K562 (cell line): Measurements from ENCODE around the gene PIK3R1. TPM values are rescaled to one million over a fixed set of nuclear protein-coding genes. Genes with fewer than 3 reads are reported as not detected.

Source experiments
- ATAC-seq: fragments of 200-7000 bp; cut with Tn5 transposase; 3 replicates; pipeline ENCODE4 v1.9.1; 2020; ENCODE audit warnings: moderate library complexity
- BruUV-seq: library from RNA; stranded (reverse); fragments of 400-500 nt; replicated peaks from 2 replicates; lab custom pipeline; 2021; lab: Mats Ljungman, UMichigan
- CTCF ChIA-PET: fragments of 300-600 bp; formaldehyde crosslinking; extraction: SDS; loops from one replicate; lab custom pipeline; 2021; ENCODE audit warnings: low intra/inter-chr PET ratio; lab: Yijun Ruan, JAX
- POLR2A ChIA-PET: fragments of 300-600, 350-650 bp; sonication (Branson Sonifier 250); formaldehyde crosslinking; extraction: SDS; loops from one replicate; lab custom pipeline; 2021; ENCODE audit warnings: antibody characterized with exemption, inconsistent platforms; lab: Yijun Ruan, JAX
- DNase-seq, 4 experiments: peaks; one replicate each; pipeline versions ENCODE4 v3.0.0 to v3.0.0-alpha.2; 2011 to 2018; ENCODE audit warnings: low spot score in 3 of 4, mixed read lengths in 3 of 4; ENCODE audit errors: extremely low read depth in 1 of 4
- FAIRE-seq: peaks from 2 replicates; lab custom pipeline; 2011; peaks lifted over from hg19 to GRCh38; lab: Jason Lieb, UNC
- H2AFZ ChIP-seq: 2 replicates; pipeline ENCODE4 v1.6.0; 2011; ENCODE audit warnings: low read depth, low read length, control low read depth, inconsistent platforms
- H3K27ac ChIP-seq: fragments of 200-600 bp; 3 replicates; pipeline ENCODE4 v1.8.0; 2011; ENCODE audit warnings: low read depth, mild to moderate bottlenecking, control low read depth, inconsistent platforms, low read length, moderate library complexity, mixed read lengths; ENCODE audit errors: extremely low read depth
- H3K27me3 ChIP-seq, 2 experiments: fragments of 300-600 bp in 1 of 2; 2 replicates in 1 of 2; 3 replicates in 1 of 2; pipeline versions ENCODE4 v1.6.0 to v1.8.0; 2011; ENCODE audit warnings: inconsistent platforms in 2 of 2, low read length in 2 of 2, mild to moderate bottlenecking in 1 of 2, mixed read lengths in 1 of 2, moderate library complexity in 1 of 2; ENCODE audit not compliant: control insufficient read depth in 2 of 2, insufficient read depth in 2 of 2
- H3K36me3 ChIP-seq: fragments of 300-600 bp; 3 replicates; pipeline ENCODE4 v1.8.0; 2011; ENCODE audit warnings: mild to moderate bottlenecking, low read length, inconsistent platforms; ENCODE audit not compliant: control insufficient read depth, insufficient read depth
- H3K4me1 ChIP-seq, 2 experiments: fragments of 200-600 bp in 1 of 2; replicated peaks in 1 of 2; 2 replicates in 1 of 2; 3 replicates in 1 of 2; pipeline versions ENCODE4 v1.5.1 to v1.8.0; 2011; ENCODE audit warnings: inconsistent platforms in 2 of 2, low read length in 2 of 2, mild to moderate bottlenecking in 1 of 2, mixed read lengths in 1 of 2, moderate library complexity in 1 of 2; ENCODE audit not compliant: control insufficient read depth in 2 of 2, insufficient read depth in 2 of 2
- H3K4me2 ChIP-seq: 2 replicates; pipeline ENCODE4 v1.6.1; 2011; ENCODE audit warnings: low read length, control low read depth, inconsistent platforms, mixed read lengths; ENCODE audit not compliant: insufficient read depth
- H3K4me3 ChIP-seq: fragments of 200-600 bp; sonication (generic), shearing (Covaris generic); 2 replicates; pipeline ENCODE4 v1.5.1; 2016; ENCODE audit warnings: control low read depth, inconsistent platforms
- H3K79me2 ChIP-seq: fragments of 200-600 bp; 3 replicates; pipeline ENCODE4 v1.8.0; 2011; ENCODE audit warnings: low read length, inconsistent platforms; ENCODE audit not compliant: control insufficient read depth, insufficient read depth
- H3K9ac ChIP-seq, 2 experiments: 2 replicates each; pipeline versions ENCODE4 v1.6.0 to v1.6.1; 2011; ENCODE audit warnings: low read depth in 2 of 2, low read length in 2 of 2, control low read depth in 1 of 2, inconsistent platforms in 1 of 2, mild to moderate bottlenecking in 1 of 2, mixed read lengths in 1 of 2; ENCODE audit not compliant: insufficient read depth in 1 of 2
- H3K9me1 ChIP-seq: one replicate; pipeline ENCODE4 v1.6.0; 2011; ENCODE audit warnings: inconsistent platforms, mild to moderate bottlenecking, low read length, moderate library complexity; ENCODE audit not compliant: control insufficient read depth, insufficient read depth
- H3K9me3 ChIP-seq: replicated peaks from 2 replicates; pipeline ENCODE4 v1.5.1; 2011; ENCODE audit warnings: low read depth, low read length, inconsistent platforms; ENCODE audit not compliant: control insufficient read depth, insufficient read depth
- H4K20me1 ChIP-seq: replicated peaks from 2 replicates; pipeline ENCODE4 v1.6.1; 2011; ENCODE audit warnings: low read length, inconsistent platforms, mixed read lengths; ENCODE audit not compliant: control insufficient read depth, insufficient read depth
- ARHGAP35 ChIP-seq: fragments of 450-650 bp; IDR thresholded peaks from 2 replicates; pipeline ENCODE4 v1.6.1; 2018; ENCODE audit not compliant: partially characterized antibody
- DPF2 ChIP-seq: fragments of 450-650 bp; IDR thresholded peaks from 2 replicates; pipeline ENCODE4 v1.6.1; 2016
- FIP1L1 ChIP-seq: fragments of 200-400 bp; formaldehyde crosslinking; IDR thresholded peaks from 2 replicates; pipeline ENCODE4 v1.6.1; 2018; ENCODE audit warnings: mild to moderate bottlenecking, low read depth, low read length; ENCODE audit not compliant: poor library complexity, severe bottlenecking
- HDAC8 ChIP-seq: fragments of 450-650 bp; IDR thresholded peaks from 2 replicates; pipeline ENCODE4 v1.6.1; 2016; ENCODE audit warnings: mild to moderate bottlenecking, missing genetic modification characterization, moderate library complexity, missing compliant biosample characterization
- KLF1 ChIP-seq: fragments of 450-650 bp; IDR thresholded peaks from 2 replicates; pipeline ENCODE4 v1.6.1; 2016; ENCODE audit warnings: missing genetic modification characterization, missing compliant biosample characterization
- PHF21A ChIP-seq: fragments of 450-650 bp; IDR thresholded peaks from 2 replicates; pipeline ENCODE4 v1.6.1; 2017; ENCODE audit warnings: low read depth, borderline replicate concordance
- SAFB2 ChIP-seq: fragments of 200-400 bp; formaldehyde crosslinking; IDR thresholded peaks from 2 replicates; pipeline ENCODE4 v1.6.1; 2018; ENCODE audit warnings: borderline replicate concordance, low read length, low read depth, moderate library complexity; ENCODE audit not compliant: severe bottlenecking
- SMARCB1 ChIP-seq: IDR thresholded peaks from 2 replicates; pipeline ENCODE4 v1.6.1; 2011; ENCODE audit warnings: improper control_type of control experiment, low read depth; ENCODE audit not compliant: insufficient read length
- TAF15 ChIP-seq: fragments of 200-400 bp; formaldehyde crosslinking; IDR thresholded peaks from 2 replicates; pipeline ENCODE4 v1.6.1; 2017; ENCODE audit warnings: mild to moderate bottlenecking, low read depth, low read length, moderate library complexity
- TRIM28 ChIP-seq: fragments of 450-650 bp; IDR thresholded peaks from 2 replicates; pipeline ENCODE4 v1.6.1; 2017
- ZBTB11 ChIP-seq, 3 experiments: fragments of 200-800 bp in 1 of 3; fragments of 250-450 bp in 1 of 3; fragments of 450-650 bp in 1 of 3; sonication (Bioruptor Pico) in 1 of 3; sonication (Bioruptor generic) in 1 of 3; formaldehyde crosslinking in 1 of 3; IDR thresholded peaks; 2 replicates each; pipeline versions ENCODE4 v1.6.1 to v1.8.0; 2016 to 2022; ENCODE audit warnings: mild to moderate bottlenecking in 2 of 3, missing genetic modification characterization in 2 of 3, missing compliant biosample characterization in 1 of 3, moderate library complexity in 1 of 3
- ZNF24 ChIP-seq: fragments of 450-650 bp; IDR thresholded peaks from 2 replicates; pipeline ENCODE4 v1.6.1; 2016
- ZNF561 ChIP-seq: fragments of 450-650 bp; formaldehyde crosslinking; conservative IDR thresholded peaks from 2 replicates; pipeline ENCODE4 v1.4.0; 2020; ENCODE audit warnings: mild to moderate bottlenecking, moderate library complexity
- ZNF764 ChIP-seq: fragments of 250-450 bp; sonication (Bioruptor Pico); IDR thresholded peaks from 2 replicates; pipeline ENCODE4 v1.4.0; 2020; ENCODE audit warnings: low read depth, mild to moderate bottlenecking, moderate library complexity
- WGBS: fragments of 100-300 bp; shearing (Covaris generic); methylation state at CpG from one replicate; pipeline ENCODE4 v1.1.6; 2016; ENCODE audit warnings: low coverage, mixed read lengths; ENCODE audit not compliant: insufficient coverage; ENCODE audit errors: missing lambda C conversion rate; 5-methylcytosine and 5-hydroxymethylcytosine counted together
- in situ Hi-C: fragments of 300-500 bp; cut with MboI; formaldehyde crosslinking; loops from 4 replicates; pipeline ENCODE4 v1.15.0; 2018; ENCODE audit warnings: inconsistent platforms, mixed read lengths
- intact Hi-C: fragments of 100-400 bp; cut with micrococcal nuclease; formaldehyde crosslinking; loops from 2 replicates; pipeline ENCODE4 v1.14.2; 2022
- polyA plus RNA-seq, 8 experiments: library from polyadenylated mRNA; depleted of rRNA in 4 of 8; stranded (reverse) in 5 of 8; unstranded in 3 of 8; fragments of >200 nt; fragmentation: Nextera tagmentation in 2 of 8; fragmentation: Illumina TruSeq in 1 of 8; extraction: Ambion mirVana in 2 of 8; extraction: Trizol in 1 of 8; gene quantifications; 2 replicates each; pipeline versions ENCODE4 v1.2.1 to v1.2.3, GENCODE V29; 2011 to 2014; ENCODE audit warnings: inconsistent platforms in 1 of 8, missing spikeins in 1 of 8
- total RNA-seq, 7 experiments: library from RNA; depleted of rRNA in 6 of 7; stranded (reverse); fragments of >200 nt in 6 of 7; fragmentation: Illumina TruSeq in 2 of 7; extraction: Trizol in 2 of 7; gene quantifications; 2 replicates each; pipeline versions ENCODE4 v1.2.1 to v1.2.3, GENCODE V29; 2011 to 2021; ENCODE audit warnings: low replicate concordance in 1 of 7
- TF ChIP-seq, protein P1 (sequence below): conservative IDR thresholded peaks from 2 replicates; pipeline ENCODE4 v1.6.1; 2011; ENCODE audit warnings: low read depth, mild to moderate bottlenecking, low read length; ENCODE audit not compliant: control insufficient read depth
- TF ChIP-seq, protein P2 (sequence below): fragments of 450-650 bp; IDR thresholded peaks from 2 replicates; pipeline ENCODE4 v1.6.1; 2016; ENCODE audit warnings: borderline replicate concordance

PIK3R1 gene
- total and polyA plus RNA-seq, 9 of the 15 experiments (the other 6 are each of a cell fraction or from before 2014, with no cell fraction given), result 1.1 to 9.7 (median 4.8) TPM

DNA sequence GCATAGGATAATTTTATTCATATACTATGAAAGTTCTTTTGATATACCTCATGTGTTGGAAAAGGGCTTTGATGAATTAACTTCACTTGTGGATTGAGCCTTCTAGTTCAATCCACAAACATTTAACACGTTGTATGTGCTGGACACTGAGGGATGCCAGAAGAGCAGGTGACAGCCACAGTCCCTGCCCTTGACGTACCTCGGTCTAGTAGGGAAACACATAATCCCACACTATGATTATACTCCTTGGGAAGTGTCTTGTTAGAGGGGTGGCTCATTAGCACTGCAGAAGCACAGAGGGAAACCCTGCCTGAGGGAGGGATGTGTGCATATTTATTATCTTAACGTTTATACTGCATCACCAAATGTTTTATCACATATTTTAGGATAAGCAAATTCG is 61.2 kb downstream of the PIK3R1 start (continued):
- no peak for TF ChIP-seq FIP1L1
- TF ChIP-seq PHF21A, result no peak
- no peak for TF ChIP-seq ZNF561 (CRISPR knock-in tag)
- TF ChIP-seq ZNF764 (CRISPR knock-in tag), result no peak
- no peak for TF ChIP-seq SMARCB1
- TF ChIP-seq KLF1 (tag), result no peak
- TF ChIP-seq, protein P1, sequence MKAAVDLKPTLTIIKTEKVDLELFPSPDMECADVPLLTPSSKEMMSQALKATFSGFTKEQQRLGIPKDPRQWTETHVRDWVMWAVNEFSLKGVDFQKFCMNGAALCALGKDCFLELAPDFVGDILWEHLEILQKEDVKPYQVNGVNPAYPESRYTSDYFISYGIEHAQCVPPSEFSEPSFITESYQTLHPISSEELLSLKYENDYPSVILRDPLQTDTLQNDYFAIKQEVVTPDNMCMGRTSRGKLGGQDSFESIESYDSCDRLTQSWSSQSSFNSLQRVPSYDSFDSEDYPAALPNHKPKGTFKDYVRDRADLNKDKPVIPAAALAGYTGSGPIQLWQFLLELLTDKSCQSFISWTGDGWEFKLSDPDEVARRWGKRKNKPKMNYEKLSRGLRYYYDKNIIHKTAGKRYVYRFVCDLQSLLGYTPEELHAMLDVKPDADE, result no peak

GRCh38 chr5:68277431-68277830 is 61.9 kb downstream of the PIK3R1 start:
- no peaks in the 10 kb centered on the region for H3K9me1 ChIP-seq
- ChIA-PET POLR2A (no interaction called here), CTCF (no interaction called here)
- FAIRE-seq, result no peak
- H2AFZ ChIP-seq, result no peak overlapping the region
- in situ Hi-C loops, result loop anchor here (25.0 kb wide), 1 partner anchor 685 kb away; no protein-coding TSS in a partner anchor
- H3K27me3 ChIP-seq, result no peaks in the 10 kb centered on the region
- H3K27ac ChIP-seq, result no peak overlapping the region
- no peak for ATAC-seq
- 83% methylated on average over 5 of the region's 5 CpGs for WGBS
- H3K4me2 ChIP-seq, result no peak overlapping the region
- H3K36me3 ChIP-seq, result 0 out of 3 replicates have a peak, but pooled peaks cover 3% of the 10 kb centered on the region
- no peak for DNase-seq
- intact Hi-C loops, result no loop called here
- H3K9me3 ChIP-seq, result no peaks in the 10 kb centered on the region
- peaks cover 0 to 6% of the 10 kb centered on the region in 2 experiments; a peak in 3 of 5 replicates for H3K4me1 ChIP-seq
- H3K4me3 ChIP-seq, result no peak overlapping the region
- H3K79me2 ChIP-seq, result no peaks in the 10 kb centered on the region
- no peaks in the 10 kb centered on the region; the same call in 1 of the 2 replicates for H4K20me1 ChIP-seq
- H3K9ac ChIP-seq, result no peak overlapping the region
- BruUV-seq, result no TSS peak
- TF ChIP-seq SAFB2 (no peak), ARHGAP35 (no peak), DPF2 (no peak), HDAC8 (no peak), TAF15 (no peak), ZBTB11 (CRISPR knock-in tag; IDR thresholded peaks at IDR 0.05) (no peak), ZNF24 (no peak), TRIM28 (no peak)
- TF ChIP-seq, protein P2, sequence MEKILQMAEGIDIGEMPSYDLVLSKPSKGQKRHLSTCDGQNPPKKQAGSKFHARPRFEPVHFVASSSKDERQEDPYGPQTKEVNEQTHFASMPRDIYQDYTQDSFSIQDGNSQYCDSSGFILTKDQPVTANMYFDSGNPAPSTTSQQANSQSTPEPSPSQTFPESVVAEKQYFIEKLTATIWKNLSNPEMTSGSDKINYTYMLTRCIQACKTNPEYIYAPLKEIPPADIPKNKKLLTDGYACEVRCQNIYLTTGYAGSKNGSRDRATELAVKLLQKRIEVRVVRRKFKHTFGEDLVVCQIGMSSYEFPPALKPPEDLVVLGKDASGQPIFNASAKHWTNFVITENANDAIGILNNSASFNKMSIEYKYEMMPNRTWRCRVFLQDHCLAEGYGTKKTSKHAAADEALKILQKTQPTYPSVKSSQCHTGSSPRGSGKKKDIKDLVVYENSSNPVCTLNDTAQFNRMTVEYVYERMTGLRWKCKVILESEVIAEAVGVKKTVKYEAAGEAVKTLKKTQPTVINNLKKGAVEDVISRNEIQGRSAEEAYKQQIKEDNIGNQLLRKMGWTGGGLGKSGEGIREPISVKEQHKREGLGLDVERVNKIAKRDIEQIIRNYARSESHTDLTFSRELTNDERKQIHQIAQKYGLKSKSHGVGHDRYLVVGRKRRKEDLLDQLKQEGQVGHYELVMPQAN, result no peak
